Uterus (tissue), 2 donors: Measurements from ENCODE around the gene FAM53B.

Experiments
- CTCF ChIP-seq, 4 experiments: fragments of 200-600 bp in 2 of 4; fragments of 450-650 bp in 2 of 4; sonication (generic) in 2 of 4; IDR thresholded peaks; one replicate each; pipeline ENCODE4 v1.5.1; 2016 to 2019; ENCODE audit warnings: antibody characterized with exemption in 4 of 4, mild to moderate bottlenecking in 2 of 4, moderate library complexity in 1 of 4
- POLR2A ChIP-seq, 2 donors: fragments of 450-650 bp; IDR thresholded peaks; one replicate each; pipeline ENCODE4 v1.6.1; 2016; ENCODE audit warnings: antibody characterized with exemption in 2 of 2, mild to moderate bottlenecking in 1 of 2, moderate library complexity in 1 of 2

GRCh38 chr10:124663228-124663627 lies 81.0 kb downstream of the FAM53B start:
- TF ChIP-seq CTCF (IDR thresholded peaks at IDR 0.05) (no peak), POLR2A (IDR thresholded peaks at IDR 0.05) (no peak)
